ENCODE measurements around the gene WDR75. TPM values are rescaled to one million over a fixed set of nuclear protein-coding genes. Genes with fewer than 3 reads are reported as not detected.

WDR75 gene
- total and polyA plus RNA-seq, 2 donors from 2014 or later = 15.6 to 28.3 TPM

GRCh38 chr2:189466656-189467055, 25.4 kb downstream of the WDR75 start:
- FAIRE-seq = no peak
- Histone ChIP-seq H3K36me3 (ENCODE audit: control insufficient read depth in 2 of 3, insufficient read depth in 3 of 3, low read length in 3 of 3) (peaks cover 21 to 56% (median 24%) of the 10 kb centered on the region in 3 donors), H3K27ac (ENCODE audit: low read depth in 2 of 2, low read length in 2 of 2) (no peak overlapping the region), H3K9me3 (ENCODE audit: control insufficient read depth in 2 of 3, insufficient read depth in 1 of 3, low read length in 3 of 3) (no peaks in the 10 kb centered on the region), H3K4me1 (ENCODE audit: control insufficient read depth in 2 of 3, insufficient read depth in 2 of 3, low read depth in 1 of 3, low read length in 3 of 3) (no peaks in the 10 kb centered on the region), H3K9ac (ENCODE audit: low read length in 3 of 3) (no peak overlapping the region), H3K27me3 (ENCODE audit: control insufficient read depth, insufficient read depth, low read length) (no peaks in the 10 kb centered on the region), H3K4me3 (ENCODE audit: low read length in 3 of 3) (no peak overlapping the region)
- TF ChIP-seq CTCF (IDR thresholded peaks at IDR 0.05; ENCODE audit: borderline replicate concordance, extremely low read depth, insufficient read depth) = peak; percentile 39
- DNase-seq = peak in 2 of 5 donors; percentile 19 to 60
- intact Hi-C loops (cut with DNase I) = loop anchor here (10.0 kb wide), 1 partner anchor 98 kb away; no protein-coding TSS in a partner anchor

GRCh38 chr2:189467160-189467559, 25.9 kb downstream of the WDR75 start:
- H3K9me3 ChIP-seq (ENCODE audit: control insufficient read depth in 2 of 3, insufficient read depth in 1 of 3, low read length in 3 of 3) = no peaks in the 10 kb centered on the region
- FAIRE-seq (no peak), DNase-seq (no peak)
- H3K4me3 ChIP-seq (ENCODE audit: low read length in 3 of 3) = no peak overlapping the region
- H3K9ac ChIP-seq (ENCODE audit: low read length in 3 of 3) = no peak overlapping the region
- intact Hi-C loops (cut with DNase I) = loop anchor here (10.0 kb wide), 1 partner anchor 98 kb away; no protein-coding TSS in a partner anchor
- TF ChIP-seq CTCF (IDR thresholded peaks at IDR 0.05; ENCODE audit: borderline replicate concordance, extremely low read depth, insufficient read depth) = no peak
- no peaks in the 10 kb centered on the region for H3K4me1 ChIP-seq (ENCODE audit: control insufficient read depth in 2 of 3, insufficient read depth in 2 of 3, low read depth in 1 of 3, low read length in 3 of 3)
- H3K27ac ChIP-seq (ENCODE audit: low read depth in 2 of 2, low read length in 2 of 2) = no peak overlapping the region
- no peaks in the 10 kb centered on the region for H3K27me3 ChIP-seq (ENCODE audit: control insufficient read depth, insufficient read depth, low read length)
- H3K36me3 ChIP-seq (ENCODE audit: control insufficient read depth in 2 of 3, insufficient read depth in 3 of 3, low read length in 3 of 3) = peaks cover 21 to 55% (median 24%) of the 10 kb centered on the region in 3 donors

- FAIRE-seq = no peak
- intact Hi-C loops (cut with DNase I) = loop anchor here (10.0 kb wide), 1 partner anchor 97 kb away; no protein-coding TSS in a partner anchor
These were observed 26.3 kb downstream of the WDR75 start for GRCh38 chr2:189467593-189467992.

More at GRCh38 chr2:189467593-189467992, 26.3 kb downstream of the WDR75 start:
- Histone ChIP-seq H3K4me3 (ENCODE audit: low read length in 3 of 3) (no peak overlapping the region), H3K9ac (ENCODE audit: low read length in 3 of 3) (no peak overlapping the region), H3K27ac (ENCODE audit: low read depth in 2 of 2, low read length in 2 of 2) (no peak overlapping the region), H3K4me1 (ENCODE audit: control insufficient read depth in 2 of 3, insufficient read depth in 2 of 3, low read depth in 1 of 3, low read length in 3 of 3) (no peaks in the 10 kb centered on the region), H3K9me3 (ENCODE audit: control insufficient read depth in 2 of 3, insufficient read depth in 1 of 3, low read length in 3 of 3) (no peaks in the 10 kb centered on the region), H3K36me3 (ENCODE audit: control insufficient read depth in 2 of 3, insufficient read depth in 3 of 3, low read length in 3 of 3) (peaks cover 21 to 50% (median 24%) of the 10 kb centered on the region in 3 donors), H3K27me3 (ENCODE audit: control insufficient read depth, insufficient read depth, low read length) (no peaks in the 10 kb centered on the region)
- no peak for DNase-seq
- TF ChIP-seq CTCF (IDR thresholded peaks at IDR 0.05; ENCODE audit: borderline replicate concordance, extremely low read depth, insufficient read depth) = no peak

Measured in kidney (tissue), 14 donors.